ENCODE data around the gene STING1.
"Not testable (repeated sequence)": the region's sequence is repeated elsewhere in the genome, so short reads cannot be mapped to it uniquely, and the experiment has no call there.

STING1 gene

DNA sequence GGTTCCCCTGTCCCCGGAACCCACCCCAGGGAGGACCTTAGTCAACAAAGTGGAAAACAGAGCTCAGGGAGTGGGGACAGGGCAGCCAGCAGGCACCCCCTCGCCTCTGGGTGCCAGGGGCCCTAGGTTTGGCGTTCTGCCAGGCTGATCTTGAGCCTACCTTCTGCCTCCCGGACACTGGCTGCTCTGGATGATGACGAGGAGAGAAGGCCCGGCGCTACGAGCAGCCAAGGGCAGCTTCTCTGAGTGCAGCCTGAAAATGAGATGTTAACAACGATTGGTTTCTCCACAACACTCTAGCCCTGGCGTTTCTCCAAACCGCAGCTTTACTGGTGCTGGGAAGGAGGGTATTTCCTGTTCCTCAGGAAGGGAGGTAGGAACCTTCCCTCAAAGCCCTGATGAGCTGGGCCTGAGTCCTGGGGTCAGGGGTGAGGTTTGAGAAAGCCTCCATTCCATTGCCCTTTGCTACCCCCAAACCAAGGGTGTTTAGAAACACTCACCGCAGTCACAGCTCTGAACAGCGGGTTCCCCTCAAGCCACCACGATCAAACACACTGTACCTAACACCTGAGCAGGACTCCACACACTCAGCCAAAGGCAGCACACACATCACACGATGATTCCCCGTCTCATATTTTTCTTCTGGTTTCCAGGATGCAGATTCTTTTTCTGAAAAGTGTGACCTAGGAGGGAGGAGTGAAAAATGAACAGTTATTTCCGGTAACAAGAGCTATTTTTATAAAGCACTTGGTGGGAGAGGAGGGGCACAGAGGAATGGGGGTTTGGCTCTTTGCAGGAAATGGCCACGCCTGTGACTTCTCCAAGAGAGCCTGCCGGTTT, at the start of gene STING1:
TSS of gene STING1 (minus strand) at position 709 of the 840 bp plus-strand sequence. CDS start 1,054 bp downstream, outside the sequence.
- Histone ChIP-seq H3K36me3 (replicated peaks) (no peaks in the 10 kb centered on the region), H3K27me3 (ENCODE audit: low read depth) (no peaks in the 10 kb centered on the region), H3K4me3 (no peak within 1 kb of the TSS), H3K9me3 (no peaks in the 10 kb centered on the region), H3K4me1 (peaks cover 10% of the 10 kb centered on the region; the same call in 1 of the 2 replicates)
- peak; percentile 18 to 71 for DNase-seq (ENCODE audit: low spot score in 2 of 2)
- in situ Hi-C loops (cut with MboI; ENCODE audit: low sequenced_read_pairs): no loop called here

DNA sequence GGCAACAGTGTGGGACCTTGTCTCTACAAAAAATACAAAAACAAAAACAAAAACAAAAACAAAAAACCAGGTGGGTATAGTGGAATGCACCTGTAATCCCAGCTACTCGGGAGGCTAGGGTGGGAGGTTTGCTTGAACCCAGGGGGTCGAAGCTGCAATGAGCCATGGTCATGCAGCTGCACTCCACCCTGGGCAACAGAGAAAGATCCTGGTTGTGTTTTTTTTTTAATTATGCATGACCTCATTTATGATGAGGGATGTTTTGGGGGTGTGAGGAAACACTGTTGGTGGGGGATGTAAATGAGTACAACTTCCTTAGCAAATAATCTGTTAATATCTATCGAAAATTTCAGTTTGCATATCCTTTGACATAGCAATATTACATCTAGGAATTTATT, 49.2 kb upstream of the STING1 start:
- in situ Hi-C loops (cut with MboI; ENCODE audit: low sequenced_read_pairs): no loop called here
- DNase-seq (ENCODE audit: low spot score in 2 of 2): no peak
- no peaks in the 10 kb centered on the region for H3K9me3 ChIP-seq
- 0 out of 2 replicates have a peak, but pooled peaks cover 3% of the 10 kb centered on the region for H3K4me1 ChIP-seq
- H3K4me3 ChIP-seq: no peak overlapping the region
- no peaks in the 10 kb centered on the region for H3K27me3 ChIP-seq (ENCODE audit: low read depth)
- H3K36me3 ChIP-seq (replicated peaks): no peaks in the 10 kb centered on the region

- H3K27me3 ChIP-seq (ENCODE audit: low read depth); in situ Hi-C loops (cut with MboI; ENCODE audit: low sequenced_read_pairs); DNase-seq (ENCODE audit: low spot score in 2 of 2); H3K4me3 ChIP-seq; H3K4me1 ChIP-seq; H3K9me3 ChIP-seq; H3K36me3 ChIP-seq (replicated peaks): not testable (repeated sequence)
Observed at GRCh38 chr5:139530079-139530478, 47.5 kb upstream of the STING1 start.

GRCh38 chr5:139528695-139529094, 46.1 kb upstream of the STING1 start:
- H3K36me3 ChIP-seq (replicated peaks); H3K9me3 ChIP-seq; in situ Hi-C loops (cut with MboI; ENCODE audit: low sequenced_read_pairs); H3K27me3 ChIP-seq (ENCODE audit: low read depth); H3K4me3 ChIP-seq; DNase-seq (ENCODE audit: low spot score in 2 of 2): not testable (repeated sequence)
- peaks cover 19% of the 10 kb centered on the region for H3K4me1 ChIP-seq

DNA sequence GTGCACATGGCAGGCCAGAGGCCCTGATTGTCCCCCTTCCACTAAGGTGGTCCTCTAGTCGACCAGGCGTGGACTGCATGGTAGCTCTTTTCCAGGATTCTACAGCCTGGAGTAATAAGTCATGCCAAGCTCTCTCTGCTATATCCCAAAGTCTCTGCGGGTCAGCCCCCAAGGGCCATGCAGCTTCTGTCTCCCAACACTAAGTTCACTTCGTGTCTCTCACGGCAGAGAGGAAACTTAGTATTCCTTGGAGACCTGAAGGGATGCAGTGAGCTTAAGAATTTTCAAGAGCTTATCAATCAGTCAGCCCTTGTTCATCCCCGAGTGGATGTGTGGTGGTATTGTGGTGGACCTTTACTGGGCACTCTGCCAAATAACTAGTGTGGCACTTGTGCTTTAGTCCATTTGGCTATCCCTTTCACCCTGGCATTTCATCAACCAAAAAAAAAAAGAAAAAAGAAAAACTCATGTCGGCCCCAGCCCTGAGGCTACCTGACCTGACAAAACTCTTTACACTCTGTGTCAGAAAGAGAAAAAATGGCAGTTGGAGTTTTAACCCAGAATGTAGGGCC, 45.4 kb upstream of the STING1 start:
- in situ Hi-C loops (cut with MboI; ENCODE audit: low sequenced_read_pairs); H3K4me3 ChIP-seq: not testable (repeated sequence)
- H3K4me1 ChIP-seq: peaks cover 24% of the 10 kb centered on the region

GRCh38 chr5:139527090-139527470, 44.5 kb upstream of the STING1 start:
- H3K4me1 ChIP-seq: peaks cover 24% of the 10 kb centered on the region
- H3K4me3 ChIP-seq; H3K9me3 ChIP-seq; DNase-seq (ENCODE audit: low spot score in 2 of 2); in situ Hi-C loops (cut with MboI; ENCODE audit: low sequenced_read_pairs); H3K27me3 ChIP-seq (ENCODE audit: low read depth); H3K36me3 ChIP-seq (replicated peaks): not testable (repeated sequence)

More for the DNA sequence above, 45.4 kb upstream of the STING1 start:
- H3K36me3 ChIP-seq (replicated peaks); DNase-seq (ENCODE audit: low spot score in 2 of 2); H3K9me3 ChIP-seq; H3K27me3 ChIP-seq (ENCODE audit: low read depth): not testable (repeated sequence)

GRCh38 chr5:139526309-139527089, 43.9 kb upstream of the STING1 start:
- DNase-seq (ENCODE audit: low spot score in 2 of 2); H3K27me3 ChIP-seq (ENCODE audit: low read depth); in situ Hi-C loops (cut with MboI; ENCODE audit: low sequenced_read_pairs); H3K9me3 ChIP-seq; H3K4me3 ChIP-seq; H3K36me3 ChIP-seq (replicated peaks): not testable (repeated sequence)
- peaks cover 24% of the 10 kb centered on the region for H3K4me1 ChIP-seq

DNA sequence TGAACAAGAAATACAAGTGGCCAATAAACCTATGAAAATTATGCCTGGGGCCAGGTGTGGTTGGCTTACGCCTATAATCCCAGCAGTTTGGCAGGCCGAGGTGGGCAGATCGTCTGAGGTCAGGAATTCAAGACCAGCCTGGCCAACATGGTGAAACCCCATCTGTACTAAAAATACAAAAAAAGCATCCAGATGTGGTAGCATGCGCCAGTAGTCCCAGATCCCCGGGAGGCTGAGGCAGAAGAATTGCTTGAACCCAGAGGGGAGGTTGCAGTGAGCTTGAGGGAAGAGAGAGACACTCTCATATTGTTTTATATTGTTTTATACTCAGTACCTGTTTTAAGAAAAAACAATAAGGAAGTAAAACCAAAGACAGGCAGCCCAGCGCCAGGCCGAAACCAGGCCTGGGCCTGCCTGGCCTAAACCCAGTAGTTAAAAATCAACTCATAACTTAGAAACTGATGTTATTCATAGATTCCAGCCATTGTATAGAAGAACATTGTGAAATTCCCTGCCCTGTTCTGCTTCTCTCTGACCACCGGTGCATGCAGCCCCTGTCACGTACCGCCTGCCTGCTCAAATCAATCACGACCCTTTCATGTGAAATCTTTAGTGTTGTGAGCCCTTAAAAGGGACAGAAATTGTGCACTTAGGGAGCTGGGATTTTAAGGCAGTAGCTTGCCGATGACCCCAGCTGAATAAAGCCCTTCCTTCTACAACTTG, 43.2 kb upstream of the STING1 start:
- H3K9me3 ChIP-seq, H3K4me3 ChIP-seq: not testable (repeated sequence)

GRCh38 chr5:139524940-139525585, 42.5 kb upstream of the STING1 start:
- H3K27me3 ChIP-seq (ENCODE audit: low read depth): no peaks in the 10 kb centered on the region
- H3K4me3 ChIP-seq: no peak overlapping the region
- H3K36me3 ChIP-seq (replicated peaks): no peaks in the 10 kb centered on the region
- in situ Hi-C loops (cut with MboI; ENCODE audit: low sequenced_read_pairs): no loop called here
- DNase-seq (ENCODE audit: low spot score in 2 of 2): no peak
- H3K9me3 ChIP-seq: no peaks in the 10 kb centered on the region
- H3K4me1 ChIP-seq: peaks cover 24% of the 10 kb centered on the region

More for the DNA sequence above, 43.2 kb upstream of the STING1 start:
- in situ Hi-C loops (cut with MboI; ENCODE audit: low sequenced_read_pairs); DNase-seq (ENCODE audit: low spot score in 2 of 2); H3K27me3 ChIP-seq (ENCODE audit: low read depth); H3K36me3 ChIP-seq (replicated peaks): not testable (repeated sequence)
- H3K4me1 ChIP-seq: peaks cover 24% of the 10 kb centered on the region

DNA sequence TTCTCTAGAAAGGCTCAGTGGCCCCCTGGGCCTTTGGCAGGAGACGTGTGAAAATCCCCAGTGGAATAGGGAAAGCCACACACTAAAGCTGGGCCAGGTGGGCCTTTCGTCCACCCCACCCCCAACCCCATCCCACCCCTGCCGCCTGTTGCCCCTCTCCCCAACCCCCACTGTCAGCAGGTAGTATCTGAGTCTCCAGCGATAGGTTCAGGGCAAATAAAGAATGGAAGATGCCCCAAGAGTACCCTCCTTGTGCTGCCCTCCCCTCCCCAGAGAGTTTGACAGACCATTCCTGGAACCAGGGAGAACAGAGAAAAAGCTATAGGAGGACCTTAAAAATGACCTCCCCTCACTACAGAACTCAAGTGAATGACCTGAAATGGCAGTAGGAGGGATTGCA, 41.9 kb upstream of the STING1 start:
- H3K4me1 ChIP-seq: peaks cover 24% of the 10 kb centered on the region
- in situ Hi-C loops (cut with MboI; ENCODE audit: low sequenced_read_pairs): no loop called here
- H3K27me3 ChIP-seq (ENCODE audit: low read depth): no peaks in the 10 kb centered on the region
- DNase-seq (ENCODE audit: low spot score in 2 of 2): no peak
- no peaks in the 10 kb centered on the region for H3K9me3 ChIP-seq
- H3K4me3 ChIP-seq: no peak overlapping the region
- H3K36me3 ChIP-seq (replicated peaks): no peaks in the 10 kb centered on the region

DNA sequence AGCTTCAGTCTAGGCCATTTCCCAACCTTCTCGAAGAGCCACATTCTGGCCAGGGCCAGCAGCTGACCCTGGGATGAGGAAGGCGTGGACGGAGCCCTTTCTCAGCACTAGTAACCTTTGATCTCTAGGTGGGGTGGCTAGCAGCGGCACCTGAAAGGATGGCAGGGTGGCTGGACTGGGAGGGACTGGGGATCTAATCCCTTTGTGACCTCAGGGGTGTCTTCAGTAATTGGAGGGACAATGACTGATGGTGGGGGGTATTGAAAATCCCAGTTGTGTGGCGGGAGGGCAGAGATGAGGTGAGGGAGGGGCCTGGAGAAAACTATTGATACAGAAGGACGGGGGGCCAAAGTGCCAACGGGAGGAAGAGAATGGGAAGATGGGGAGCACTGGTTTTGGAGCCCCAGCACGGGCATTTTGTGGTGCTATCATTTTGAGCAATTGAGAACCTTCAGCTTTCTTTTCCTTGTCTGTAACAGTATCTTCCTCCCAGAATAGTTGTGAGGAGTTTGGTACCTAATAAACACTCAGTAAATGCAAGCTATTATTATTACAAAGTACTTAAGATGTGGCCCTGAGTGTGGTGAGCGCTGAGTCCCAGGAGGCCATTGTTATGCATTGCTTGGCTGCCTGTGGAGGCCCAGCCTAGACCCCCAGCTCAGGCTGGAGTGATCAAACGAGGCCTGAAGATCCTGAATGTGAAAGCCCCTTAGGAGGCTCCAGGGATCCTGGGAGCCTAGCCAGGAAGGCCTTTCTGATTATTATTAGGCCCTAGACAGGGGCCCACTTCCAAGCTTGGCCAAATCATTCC, 41.3 kb upstream of the STING1 start:
- Histone ChIP-seq H3K27me3 (ENCODE audit: low read depth) (no peaks in the 10 kb centered on the region), H3K4me1 (peaks cover 24% of the 10 kb centered on the region), H3K4me3 (no peak overlapping the region), H3K36me3 (replicated peaks) (no peaks in the 10 kb centered on the region), H3K9me3 (no peaks in the 10 kb centered on the region)
- in situ Hi-C loops (cut with MboI; ENCODE audit: low sequenced_read_pairs): no loop called here
- DNase-seq (ENCODE audit: low spot score in 2 of 2): peak; percentile 74 to 81
